IMR-90 (cell line): ENCODE measurements around the gene RND1. TPM values are rescaled to one million over a fixed set of nuclear protein-coding genes. Genes with fewer than 3 reads are reported as not detected.

Experiments
- ATAC-seq: fragments of 200-7000 bp; cut with Tn5 transposase; 2 replicates; pipeline ENCODE4 v1.9.1; 2020; ENCODE audit warnings: low read depth, mild to moderate bottlenecking, moderate library complexity
- BruUV-seq: library from RNA; stranded (reverse); fragments of 400-500 nt; replicated peaks from 2 replicates; lab custom pipeline; 2021; lab: Mats Ljungman, UMichigan
- CTCF ChIA-PET: fragments of 300-600 bp; formaldehyde crosslinking; extraction: SDS; loops from one replicate; lab custom pipeline; 2021; ENCODE audit warnings: antibody characterized with exemption; lab: Yijun Ruan, JAX
- POLR2A ChIA-PET: fragments of 300-600 bp; sonication (Branson Sonifier 250); formaldehyde crosslinking; loops from one replicate; lab custom pipeline; 2022; ENCODE audit warnings: antibody characterized with exemption; ENCODE audit not compliant: unreplicated experiment; lab: Charles Lee
- DNase-seq: peaks from one replicate; pipeline ENCODE4 v3.0.0; 2013
- H2AFZ ChIP-seq: replicated peaks from 2 replicates; pipeline ENCODE3; 2013; ENCODE audit warnings: low read length, mild to moderate bottlenecking; ENCODE audit not compliant: poor library complexity
- H2AK5ac ChIP-seq: 2 replicates; pipeline ENCODE4 v1.6.1; 2013; ENCODE audit warnings: low read depth, low read length, inconsistent platforms
- H2AK9ac ChIP-seq: replicated peaks from 2 replicates; pipeline ENCODE3; 2013; ENCODE audit warnings: mild to moderate bottlenecking, low read depth, low read length, moderate library complexity; ENCODE audit not compliant: poor library complexity
- H2BK120ac ChIP-seq: 2 replicates; pipeline ENCODE4 v1.6.1; 2013; ENCODE audit warnings: low read depth, low read length, inconsistent platforms
- H2BK15ac ChIP-seq: 3 replicates; pipeline ENCODE4 v1.6.1; 2013; ENCODE audit warnings: low read depth, low read length, inconsistent platforms
- H2BK20ac ChIP-seq: 2 replicates; pipeline ENCODE4 v1.6.1; 2013; ENCODE audit warnings: low read depth, mild to moderate bottlenecking, inconsistent platforms, low read length, moderate library complexity
- H2BK5ac ChIP-seq: 2 replicates; pipeline ENCODE4 v1.6.1; 2013; ENCODE audit warnings: mild to moderate bottlenecking, low read depth, low read length, inconsistent platforms; ENCODE audit not compliant: poor library complexity, severe bottlenecking
- H3K14ac ChIP-seq: replicated peaks from 2 replicates; pipeline ENCODE4 v1.6.1; 2013; ENCODE audit warnings: low read depth, low read length, inconsistent platforms
- H3K18ac ChIP-seq: 2 replicates; pipeline ENCODE4 v1.6.1; 2013; ENCODE audit warnings: low read depth, low read length, control low read depth
- H3K23ac ChIP-seq: 2 replicates; pipeline ENCODE4 v1.6.1; 2013; ENCODE audit warnings: low read depth, low read length, inconsistent platforms
- H3K27ac ChIP-seq: 2 replicates; pipeline ENCODE4 v1.5.1; 2013; ENCODE audit warnings: mild to moderate bottlenecking, control low read depth, low read length; ENCODE audit not compliant: insufficient read depth
- H3K27me3 ChIP-seq: 2 replicates; pipeline ENCODE4 v1.6.1; 2013; ENCODE audit warnings: low read length; ENCODE audit not compliant: control insufficient read depth, insufficient read depth
- H3K36me3 ChIP-seq: 2 replicates; pipeline ENCODE4 v1.6.1; 2013; ENCODE audit warnings: low read length, mixed read lengths; ENCODE audit not compliant: control insufficient read depth, insufficient read depth
- H3K4ac ChIP-seq: 2 replicates; pipeline ENCODE4 v1.6.1; 2013; ENCODE audit warnings: low read depth, low read length, inconsistent platforms
- H3K4me1 ChIP-seq: 2 replicates; pipeline ENCODE4 v1.6.1; 2013; ENCODE audit warnings: low read length, mixed read lengths; ENCODE audit not compliant: control insufficient read depth, insufficient read depth
- H3K4me2 ChIP-seq: 2 replicates; pipeline ENCODE4 v1.6.1; 2013; ENCODE audit warnings: low read depth, mild to moderate bottlenecking, control low read depth, low read length, moderate library complexity
- H3K4me3 ChIP-seq: 2 replicates; pipeline ENCODE4 v1.5.1; 2013; ENCODE audit warnings: low read depth, mild to moderate bottlenecking, control low read depth, low read length, moderate library complexity; ENCODE audit not compliant: insufficient read depth
- H3K56ac ChIP-seq: 2 replicates; pipeline ENCODE4 v1.6.1; 2013; ENCODE audit warnings: low read length, inconsistent platforms; ENCODE audit not compliant: insufficient read depth; ENCODE audit errors: extremely low read depth
- H3K79me1 ChIP-seq, 2 experiments: 2 replicates each; pipeline ENCODE4 v1.6.1; 2013; ENCODE audit warnings: low read length in 2 of 2, inconsistent platforms in 1 of 2, low read depth in 1 of 2
- H3K9ac ChIP-seq: 2 replicates; pipeline ENCODE4 v1.6.1; 2013; ENCODE audit warnings: low read depth, low read length, control low read depth
- H3K9me1 ChIP-seq: 2 replicates; pipeline ENCODE4 v1.6.1; 2013; ENCODE audit warnings: low read length, inconsistent platforms; ENCODE audit not compliant: insufficient read depth
- H3K9me3 ChIP-seq: 2 replicates; pipeline ENCODE4 v1.6.1; 2013; ENCODE audit warnings: low read length; ENCODE audit not compliant: control insufficient read depth, insufficient read depth
- H4K20me1 ChIP-seq: 2 replicates; pipeline ENCODE4 v1.6.1; 2013; ENCODE audit warnings: low read length, inconsistent platforms; ENCODE audit not compliant: insufficient read depth
- H4K5ac ChIP-seq: 2 replicates; pipeline ENCODE4 v1.6.1; 2013; ENCODE audit warnings: mild to moderate bottlenecking, low read depth, low read length, control low read depth
- H4K8ac ChIP-seq, 2 experiments: 2 replicates each; pipeline ENCODE4 v1.6.1; 2013; ENCODE audit warnings: low read depth in 2 of 2, low read length in 2 of 2, control low read depth in 1 of 2, inconsistent platforms in 1 of 2
- H4K91ac ChIP-seq: 2 replicates; pipeline ENCODE4 v1.6.1; 2013; ENCODE audit warnings: low read depth, low read length, inconsistent platforms; ENCODE audit not compliant: insufficient read depth
- BHLHE40 ChIP-seq: fragments of 150-350 bp; IDR thresholded peaks from 2 replicates; pipeline ENCODE4 v1.6.1; 2016; ENCODE audit warnings: mild to moderate bottlenecking, low read depth, low read length
- RCOR1 ChIP-seq: IDR thresholded peaks from 2 replicates; pipeline ENCODE4 v1.6.1; 2012; ENCODE audit warnings: mild to moderate bottlenecking, low read length, improper control_type of control experiment; ENCODE audit not compliant: insufficient replicate concordance
- WGBS, 2 experiments: methylation state at CpG; one replicate each; pipeline versions ENCODE4 v1.1.5 to v1.1.7; 2013; ENCODE audit warnings: missing lambda C conversion rate in 2 of 2; ENCODE audit not compliant: insufficient read length in 1 of 2; ENCODE audit errors: extremely low coverage in 2 of 2; 5-methylcytosine and 5-hydroxymethylcytosine counted together
- dilution Hi-C: fragments of 300-500 bp; cut with HindIII; formaldehyde crosslinking; loops from one replicate; pipeline ENCODE4 v1.14.3; 2018; ENCODE audit warnings: low sequenced_read_pairs; ENCODE audit not compliant: unreplicated experiment
- in situ Hi-C: fragments of 300-500 bp; cut with MboI; formaldehyde crosslinking; loops from 3 replicates; pipeline ENCODE4 v1.14.3; 2019; ENCODE audit warnings: low sequenced_read_pairs, inconsistent platforms, mixed read lengths
- intact Hi-C: fragments of 100-400 bp; cut with micrococcal nuclease; formaldehyde crosslinking; loops from 2 replicates; pipeline ENCODE4 v1.10.0; 2022
- polyA plus RNA-seq, 3 experiments: library from polyadenylated mRNA; depleted of rRNA; stranded (reverse); fragments of >200 nt; gene quantifications; 2 replicates each; pipeline ENCODE4 v1.2.3, GENCODE V29; 2012; ENCODE audit warnings: low replicate concordance in 1 of 3
- total RNA-seq: library from RNA; depleted of rRNA; stranded (reverse); fragments of >200 nt; gene quantifications from 2 replicates; pipeline ENCODE4 v1.2.3, GENCODE V29; 2012

Gene RND1
- total and polyA plus RNA-seq, 2 of the 4 experiments (the other 2 are of a cell fraction), result under 0.01 to 0.21 TPM

GRCh38 chr12:48811437-48812090, 54.1 kb downstream of the RND1 start:
- Histone ChIP-seq H3K4me2 (peak overlapping the region; percentile 42), H3K4me3 (no peak overlapping the region), H4K5ac (peak overlapping the region; percentile 81), H2BK15ac (peak overlapping the region; percentile 95), H3K9ac (peak overlapping the region; percentile 66), H2AK9ac (peak overlapping the region; percentile 93), H3K18ac (peak overlapping the region; percentile 97), H3K27ac (peak overlapping the region; percentile 95), H4K20me1 (no peaks in the 10 kb centered on the region), H3K4ac (peak overlapping the region; percentile 99), H3K79me1 (peaks cover 15 to 57% of the 10 kb centered on the region in 2 experiments), H3K36me3 (no peaks in the 10 kb centered on the region), H2BK5ac (peak overlapping the region; percentile 99), H3K23ac (peak overlapping the region; percentile 97), H2AK5ac (peak overlapping the region; percentile 98), H3K56ac (peak overlapping the region; percentile 83), H3K4me1 (peaks cover 30% of the 10 kb centered on the region), H2BK20ac (peak overlapping the region; percentile 99), H3K27me3 (no peaks in the 10 kb centered on the region), H3K9me1 (peaks cover 37% of the 10 kb centered on the region), H2BK120ac (peak overlapping the region; percentile 98), H4K91ac (peak overlapping the region; percentile 95), H3K9me3 (no peaks in the 10 kb centered on the region), H4K8ac (peak overlapping the region; percentile 74 to 95), H3K14ac (peak overlapping the region; percentile 98), H2AFZ (peak overlapping the region; percentile 86)
- TF ChIP-seq RCOR1 (peak; percentile 7), BHLHE40 (no peak)
- 0% methylated on average over 1 of the region's 5 CpGs; no CpG with 5 or more reads in 1 of the 2 experiments for WGBS, 2 experiments
- DNase-seq (peak; percentile 39), ATAC-seq (no peak)
- CTCF ChIA-PET, result interaction anchor here (1.0 to 1.1 kb wide), 2 partner anchors 11 to 17 kb away, joined by 3 to 5 read pairs; no protein-coding TSS in a partner anchor
- dilution Hi-C loops (no loop called here), in situ Hi-C loops (no loop called here), intact Hi-C loops (loop anchor here (1.0 to 5.0 kb wide), 4 partner anchors 15 to 614 kb away; partner anchors contain the start of gene ADCY6)
- POLR2A ChIA-PET, result interaction anchor here (0.6 to 1.2 kb wide), 5 partner anchors 8 to 1547 kb away, joined by 3 to 4 read pairs (median 3); no protein-coding TSS in a partner anchor
- BruUV-seq, result no TSS peak
